Fibroblast of lung (primary cell): Measurements from ENCODE around the gene OR7A10. TPM values are rescaled to one million over a fixed set of nuclear protein-coding genes. Genes with fewer than 3 reads are reported as not detected.

Experiments used
- DNase-seq, 2 donors: peaks; one replicate each; pipeline versions ENCODE4 v3.0.0 to v3.0.0-alpha.2; 2010; ENCODE audit warnings: low read depth in 2 of 2
- H2AFZ ChIP-seq: 2 replicates; pipeline ENCODE4 v1.5.1; 2012; ENCODE audit warnings: low read length, control low read depth, inconsistent platforms
- H3K27ac ChIP-seq: 2 replicates; pipeline ENCODE4 v1.5.1; 2011; ENCODE audit warnings: low read length, control low read depth; ENCODE audit not compliant: insufficient read depth
- H3K27me3 ChIP-seq: 2 replicates; pipeline ENCODE4 v1.5.1; 2011; ENCODE audit warnings: mild to moderate bottlenecking, low read length; ENCODE audit not compliant: control insufficient read depth, insufficient read depth
- H3K36me3 ChIP-seq: 2 replicates; pipeline ENCODE4 v1.5.1; 2011; ENCODE audit warnings: low read length; ENCODE audit not compliant: control insufficient read depth, insufficient read depth
- H3K4me1 ChIP-seq: 2 replicates; pipeline ENCODE4 v1.5.1; 2011; ENCODE audit warnings: low read length; ENCODE audit not compliant: control insufficient read depth, insufficient read depth; ENCODE audit errors: extremely low read depth
- H3K4me2 ChIP-seq: 2 replicates; pipeline ENCODE4 v1.5.1; 2011; ENCODE audit warnings: low read length, control low read depth; ENCODE audit not compliant: insufficient read depth; ENCODE audit errors: extremely low read depth
- H3K4me3 ChIP-seq, 4 experiments: fragments of 200-600 bp in 1 of 4; sonication (generic) in 1 of 4; replicated peaks in 1 of 4; 2 replicates each; pipeline ENCODE4 v1.5.1; 2011 to 2016; ENCODE audit warnings: low read length in 4 of 4, low read depth in 3 of 4, mild to moderate bottlenecking in 3 of 4, control low read depth in 2 of 4, inconsistent platforms in 1 of 4, mixed read lengths in 1 of 4; ENCODE audit not compliant: insufficient read depth in 1 of 4; ENCODE audit errors: control extremely low read depth in 1 of 4
- H3K79me2 ChIP-seq: 2 replicates; pipeline ENCODE4 v1.5.1; 2012; ENCODE audit warnings: mild to moderate bottlenecking, low read length, inconsistent platforms; ENCODE audit not compliant: control insufficient read depth, insufficient read depth
- H3K9ac ChIP-seq: 2 replicates; pipeline ENCODE4 v1.5.1; 2011; ENCODE audit warnings: mild to moderate bottlenecking, low read length, control low read depth; ENCODE audit not compliant: insufficient read depth
- H3K9me3 ChIP-seq: 2 replicates; pipeline ENCODE4 v1.5.1; 2012; ENCODE audit warnings: low read depth, low read length; ENCODE audit not compliant: control insufficient read depth, insufficient read depth
- H4K20me1 ChIP-seq: 2 replicates; pipeline ENCODE4 v1.5.1; 2011; ENCODE audit warnings: low read length; ENCODE audit not compliant: control insufficient read depth, insufficient read depth; ENCODE audit errors: extremely low read depth
- EZH2 ChIP-seq: IDR thresholded peaks from 2 replicates; pipeline ENCODE4 v1.5.1; 2012; ENCODE audit warnings: low read length, control low read depth, mild to moderate bottlenecking; ENCODE audit errors: missing control alignments
- polyA plus RNA-seq, 2 donors: library from polyadenylated mRNA; depleted of rRNA in 1 of 2; stranded (reverse) in 1 of 2; unstranded in 1 of 2; fragments of >200 nt; gene quantifications; 2 replicates each; pipeline ENCODE4 v1.2.1, GENCODE V29; 2011 to 2012; ENCODE audit warnings: missing spikeins in 1 of 2
- total RNA-seq: library from RNA; depleted of rRNA; stranded (reverse); fragments of >200 nt; gene quantifications from 2 replicates; pipeline ENCODE4 v1.2.1, GENCODE V29; 2014
- TF ChIP-seq, protein P1 (sequence below), 2 donors: IDR thresholded peaks in 1 of 2; conservative IDR thresholded peaks in 1 of 2; 1 replicate in 1 of 2; 2 replicates in 1 of 2; pipeline ENCODE4 v1.5.1; 2011 to 2012; ENCODE audit warnings: low read length in 2 of 2, control low read depth in 1 of 2, inconsistent platforms in 1 of 2, low read depth in 1 of 2, mild to moderate bottlenecking in 1 of 2

Gene OR7A10
- total and polyA plus RNA-seq, 2 donors (not counting 1 experiment from before 2014, with no cell fraction given) = not detected

DNA sequence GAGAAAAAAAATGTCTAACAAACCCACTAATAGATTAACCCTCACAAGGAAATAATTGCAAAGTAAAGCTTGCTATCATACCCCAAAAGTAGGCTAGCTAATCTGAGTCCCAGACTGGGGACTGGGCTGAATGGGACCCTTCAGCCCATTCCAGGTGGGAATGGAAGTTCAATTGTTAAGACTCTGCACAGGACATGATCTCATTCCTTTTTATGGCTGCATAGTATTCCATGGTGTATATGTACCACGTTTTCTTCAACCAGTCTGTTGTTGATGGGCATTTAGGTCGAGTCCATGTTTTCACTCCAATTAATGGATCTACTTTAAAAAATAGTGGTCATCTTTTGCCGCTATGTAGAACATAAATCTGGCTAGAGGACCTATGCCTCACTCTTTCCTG lies 31.7 kb downstream of the OR7A10 start:
- no peaks in the 10 kb centered on the region for H3K79me2 ChIP-seq
- no peaks in the 10 kb centered on the region for H4K20me1 ChIP-seq
- no peak overlapping the region for H3K4me3 ChIP-seq
- H3K9ac ChIP-seq = no peak overlapping the region
- no peak for TF ChIP-seq EZH2
- TF ChIP-seq, protein P1, sequence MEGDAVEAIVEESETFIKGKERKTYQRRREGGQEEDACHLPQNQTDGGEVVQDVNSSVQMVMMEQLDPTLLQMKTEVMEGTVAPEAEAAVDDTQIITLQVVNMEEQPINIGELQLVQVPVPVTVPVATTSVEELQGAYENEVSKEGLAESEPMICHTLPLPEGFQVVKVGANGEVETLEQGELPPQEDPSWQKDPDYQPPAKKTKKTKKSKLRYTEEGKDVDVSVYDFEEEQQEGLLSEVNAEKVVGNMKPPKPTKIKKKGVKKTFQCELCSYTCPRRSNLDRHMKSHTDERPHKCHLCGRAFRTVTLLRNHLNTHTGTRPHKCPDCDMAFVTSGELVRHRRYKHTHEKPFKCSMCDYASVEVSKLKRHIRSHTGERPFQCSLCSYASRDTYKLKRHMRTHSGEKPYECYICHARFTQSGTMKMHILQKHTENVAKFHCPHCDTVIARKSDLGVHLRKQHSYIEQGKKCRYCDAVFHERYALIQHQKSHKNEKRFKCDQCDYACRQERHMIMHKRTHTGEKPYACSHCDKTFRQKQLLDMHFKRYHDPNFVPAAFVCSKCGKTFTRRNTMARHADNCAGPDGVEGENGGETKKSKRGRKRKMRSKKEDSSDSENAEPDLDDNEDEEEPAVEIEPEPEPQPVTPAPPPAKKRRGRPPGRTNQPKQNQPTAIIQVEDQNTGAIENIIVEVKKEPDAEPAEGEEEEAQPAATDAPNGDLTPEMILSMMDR (conservative IDR thresholded peaks at IDR 0.05 in 1 of 2, IDR thresholded peaks at IDR 0.05 in 1 of 2; ENCODE audit: low read depth in 1 of 2, low read length in 2 of 2) = no peak
- H3K4me1 ChIP-seq = no peaks in the 10 kb centered on the region
- no peaks in the 10 kb centered on the region for H3K36me3 ChIP-seq
- H2AFZ ChIP-seq = no peak overlapping the region
- H3K4me2 ChIP-seq = no peak overlapping the region
- H3K27ac ChIP-seq = no peak overlapping the region
- H3K9me3 ChIP-seq = no peaks in the 10 kb centered on the region
- DNase-seq = no peak
- no peaks in the 10 kb centered on the region for H3K27me3 ChIP-seq

DNA sequence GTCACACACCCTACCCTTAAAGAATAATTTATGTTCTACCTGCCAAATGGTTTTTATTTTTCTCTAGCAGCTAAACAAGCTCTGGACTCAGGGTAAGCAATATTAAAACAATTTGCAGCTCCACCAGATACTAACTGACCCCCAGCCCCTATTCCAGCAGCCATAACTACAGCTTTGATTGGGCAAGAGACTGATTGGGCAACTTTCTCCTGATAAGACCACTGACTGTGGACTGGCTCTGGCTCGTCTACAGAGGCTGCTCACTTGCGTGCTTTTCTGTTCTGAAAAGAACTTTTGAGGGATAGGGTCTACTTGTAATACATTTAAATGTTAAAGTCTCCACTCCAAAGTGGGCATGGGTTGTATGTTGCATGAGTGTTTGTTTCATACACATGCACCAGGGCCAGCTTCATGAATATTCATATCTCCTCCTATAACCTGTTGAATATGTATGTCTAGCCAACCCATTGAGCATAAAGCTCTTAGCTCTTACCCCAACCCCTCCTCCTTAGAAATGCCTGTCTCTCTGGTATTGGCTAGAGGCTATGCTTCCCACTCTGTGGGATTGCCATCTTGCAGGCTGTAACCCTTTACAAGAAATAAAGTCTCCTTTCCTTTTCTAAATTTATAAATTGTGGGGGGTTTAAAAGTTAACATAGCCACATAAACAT lies 33.6 kb downstream of the OR7A10 start:
- H4K20me1 ChIP-seq = no peaks in the 10 kb centered on the region
- no peak for TF ChIP-seq EZH2
- TF ChIP-seq, protein P1 (conservative IDR thresholded peaks at IDR 0.05 in 1 of 2, IDR thresholded peaks at IDR 0.05 in 1 of 2; ENCODE audit: low read depth in 1 of 2, low read length in 2 of 2) = no peak
- no peak for DNase-seq
- no peaks in the 10 kb centered on the region for H3K9me3 ChIP-seq
- no peaks in the 10 kb centered on the region for H3K27me3 ChIP-seq
- no peak overlapping the region for H3K4me3 ChIP-seq
- H3K27ac ChIP-seq = no peak overlapping the region
- no peak overlapping the region for H3K4me2 ChIP-seq
- no peak overlapping the region for H2AFZ ChIP-seq
- H3K79me2 ChIP-seq = no peaks in the 10 kb centered on the region
- H3K9ac ChIP-seq = no peak overlapping the region
- no peaks in the 10 kb centered on the region for H3K36me3 ChIP-seq
- no peaks in the 10 kb centered on the region for H3K4me1 ChIP-seq

DNA sequence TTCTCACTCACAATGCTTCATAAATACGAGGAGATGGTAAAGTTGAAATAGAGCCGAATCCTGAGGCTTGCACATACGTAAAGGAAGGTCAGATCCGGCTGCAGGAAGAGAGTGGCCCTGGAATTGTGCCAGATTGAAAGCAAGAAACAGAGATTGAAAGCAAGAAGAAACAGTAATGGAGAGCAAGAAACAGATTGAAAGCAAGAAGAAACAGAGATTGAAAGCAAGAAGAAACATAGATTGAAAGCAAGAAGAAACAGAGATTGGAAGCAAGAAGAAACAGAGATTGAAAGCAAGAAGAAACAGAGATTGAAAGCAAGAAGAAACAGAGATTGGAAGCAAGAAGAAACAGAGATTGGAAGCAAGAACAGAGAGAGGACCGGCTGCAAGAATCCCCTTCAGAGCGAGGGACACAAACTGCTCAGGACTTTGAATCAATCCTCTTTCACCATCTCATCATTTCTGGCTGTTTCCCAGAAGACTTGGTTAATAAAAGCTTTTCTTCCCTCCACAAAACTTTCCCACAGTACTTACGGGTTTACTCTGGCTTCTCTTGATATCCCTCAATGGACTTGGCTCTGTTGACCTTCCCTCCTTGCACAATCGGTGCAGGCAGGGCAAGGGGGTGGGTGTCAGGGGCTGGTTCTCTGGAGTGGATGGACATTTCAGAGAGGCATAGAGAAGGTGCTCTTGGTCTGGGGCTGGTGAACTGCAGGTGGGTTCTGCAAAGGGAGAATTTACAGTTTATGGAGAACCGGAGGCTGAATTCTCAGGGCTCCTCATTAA lies 39.3 kb downstream of the OR7A10 start:
- no peaks in the 10 kb centered on the region for H3K79me2 ChIP-seq
- no peaks in the 10 kb centered on the region for H3K36me3 ChIP-seq
- H4K20me1 ChIP-seq = no peaks in the 10 kb centered on the region
- no peak for DNase-seq
- TF ChIP-seq, protein P1 (conservative IDR thresholded peaks at IDR 0.05 in 1 of 2, IDR thresholded peaks at IDR 0.05 in 1 of 2; ENCODE audit: low read depth in 1 of 2, low read length in 2 of 2) = no peak
- no peak for TF ChIP-seq EZH2
- H3K4me1 ChIP-seq = no peaks in the 10 kb centered on the region
- H3K27ac ChIP-seq = no peak overlapping the region
- no peak overlapping the region for H3K4me2 ChIP-seq
- no peak overlapping the region for H2AFZ ChIP-seq
- no peak overlapping the region for H3K9ac ChIP-seq
- H3K4me3 ChIP-seq = no peak overlapping the region
- no peaks in the 10 kb centered on the region for H3K9me3 ChIP-seq
- H3K27me3 ChIP-seq = no peaks in the 10 kb centered on the region
